Measurements from ENCODE around the gene ABCB8.
"Not testable (repeated sequence)": the region's sequence is repeated elsewhere in the genome, so short reads cannot be mapped to it uniquely, and the experiment has no call there.

ABCB8 gene

GRCh38 chr7:151040616-151041375, 12.5 kb downstream of the ABCB8 start:
- no peak for TF ChIP-seq CTCF (IDR thresholded peaks at IDR 0.05; ENCODE audit: low read depth, low read length)
- no peak overlapping the region for H3K4me3 ChIP-seq (replicated peaks in 1 of 2; ENCODE audit: low read depth in 2 of 2, low read length in 2 of 2)
- DNase-seq (ENCODE audit: low read depth in 2 of 2): no peak

DNA sequence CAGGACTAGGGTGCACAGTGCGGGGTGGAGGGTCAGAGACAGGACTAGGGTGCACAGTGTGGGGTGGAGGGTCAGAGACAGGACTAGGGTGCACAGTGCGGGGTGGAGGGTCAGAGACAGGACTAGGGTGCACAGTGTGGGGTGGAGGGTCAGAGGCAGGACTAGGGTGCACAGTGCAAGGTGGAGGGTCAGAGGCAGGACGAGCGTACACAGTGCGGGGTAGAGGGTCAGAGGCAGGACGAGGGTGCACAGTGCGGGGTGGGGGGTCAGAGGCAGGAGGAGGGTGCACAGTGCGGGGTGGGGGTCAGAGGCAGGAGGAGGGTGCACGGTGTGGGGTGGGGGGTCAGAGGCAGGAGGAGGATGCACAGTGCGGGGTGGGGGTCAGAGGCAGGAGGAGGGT, 15.2 kb downstream of the ABCB8 start:
- not testable (repeated sequence) for H3K4me3 ChIP-seq (replicated peaks in 1 of 2; ENCODE audit: low read depth in 2 of 2, low read length in 2 of 2)

DNA sequence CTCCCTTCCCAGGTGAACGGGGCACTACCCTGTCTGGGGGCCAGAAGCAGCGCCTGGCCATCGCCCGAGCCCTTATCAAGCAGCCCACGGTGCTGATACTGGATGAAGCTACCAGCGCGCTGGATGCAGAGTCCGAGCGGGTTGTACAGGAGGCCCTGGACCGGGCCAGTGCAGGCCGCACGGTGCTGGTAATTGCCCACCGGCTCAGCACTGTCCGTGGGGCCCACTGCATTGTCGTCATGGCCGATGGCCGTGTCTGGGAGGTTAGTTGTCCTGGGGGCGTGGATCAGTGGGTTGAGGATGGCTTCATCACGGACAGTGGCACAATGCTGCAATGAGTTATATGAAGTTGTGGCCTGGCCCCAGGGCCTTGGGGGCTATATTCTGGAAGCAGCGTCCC, 15.7 kb downstream of the ABCB8 start:
- H3K4me3 ChIP-seq (replicated peaks in 1 of 2; ENCODE audit: low read depth in 2 of 2, low read length in 2 of 2): no peak overlapping the region
- TF ChIP-seq CTCF (IDR thresholded peaks at IDR 0.05; ENCODE audit: low read depth, low read length): no peak
- no peak for DNase-seq (ENCODE audit: low read depth in 2 of 2)

More for the DNA sequence above, 15.2 kb downstream of the ABCB8 start:
- not testable (repeated sequence) for DNase-seq (ENCODE audit: low read depth in 2 of 2)

DNA sequence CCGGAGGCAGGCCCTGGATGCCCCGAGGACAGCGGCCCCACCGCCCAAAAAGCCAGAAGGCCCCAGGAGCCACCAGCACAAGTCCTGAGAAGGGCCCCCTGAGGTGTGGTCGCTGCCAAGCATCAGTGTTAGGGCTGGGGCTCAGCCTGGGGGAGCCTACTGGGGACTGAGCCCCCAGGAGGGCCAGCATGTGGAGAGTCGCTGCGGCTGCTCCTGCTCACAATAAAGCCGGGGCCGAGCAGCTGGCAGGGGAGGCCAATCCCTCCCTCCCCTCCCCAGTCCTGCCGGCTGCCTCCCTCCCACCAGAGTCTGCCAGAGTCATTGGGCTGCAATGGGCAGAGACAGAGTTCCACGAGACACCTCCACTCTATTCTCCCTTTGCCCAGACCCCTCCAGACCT, 17.0 kb downstream of the ABCB8 start:
- no peak for DNase-seq (ENCODE audit: low read depth in 2 of 2)
- no peak overlapping the region for H3K4me3 ChIP-seq (replicated peaks in 1 of 2; ENCODE audit: low read depth in 2 of 2, low read length in 2 of 2)
- TF ChIP-seq CTCF (IDR thresholded peaks at IDR 0.05; ENCODE audit: low read depth, low read length): no peak

GRCh38 chr7:151045967-151046366, 17.7 kb downstream of the ABCB8 start:
- DNase-seq (ENCODE audit: low read depth in 2 of 2): no peak
- TF ChIP-seq CTCF (IDR thresholded peaks at IDR 0.05; ENCODE audit: low read depth, low read length): no peak
- H3K4me3 ChIP-seq (replicated peaks in 1 of 2; ENCODE audit: low read depth in 2 of 2, low read length in 2 of 2): no peak overlapping the region

GRCh38 chr7:151046603-151047573, 18.6 kb downstream of the ABCB8 start:
- DNase-seq (ENCODE audit: low read depth in 2 of 2): peak in 1 of 2 donors; percentile 83
- no peak overlapping the region for H3K4me3 ChIP-seq (replicated peaks in 1 of 2; ENCODE audit: low read depth in 2 of 2, low read length in 2 of 2)
- TF ChIP-seq CTCF (IDR thresholded peaks at IDR 0.05; ENCODE audit: low read depth, low read length): no peak
